ENCODE results near the gene PLCB1.

- TF ChIP-seq CTCF (conservative IDR thresholded peaks at IDR 0.05) (no peak), ZFX (IDR thresholded peaks at IDR 0.05) (no peak)
Measured at GRCh38 chr20:8117636-8118035, 14.4 kb upstream of the PLCB1 start.
